DMS153 treated with DMSO at 0.1 percent for 48 hours (cell line): ENCODE measurements around the gene FHOD3.
"Not testable (repeated sequence)": the region's sequence is repeated elsewhere in the genome, so short reads cannot be mapped to it uniquely, and the experiment has no call there.

ENCODE experiments used
- DNase-seq: peaks from one replicate; lab custom pipeline; 2025; ENCODE audit not compliant: unreplicated experiment; lab: John Stamatoyannopoulos, UW

The FHOD3 gene

DNA sequence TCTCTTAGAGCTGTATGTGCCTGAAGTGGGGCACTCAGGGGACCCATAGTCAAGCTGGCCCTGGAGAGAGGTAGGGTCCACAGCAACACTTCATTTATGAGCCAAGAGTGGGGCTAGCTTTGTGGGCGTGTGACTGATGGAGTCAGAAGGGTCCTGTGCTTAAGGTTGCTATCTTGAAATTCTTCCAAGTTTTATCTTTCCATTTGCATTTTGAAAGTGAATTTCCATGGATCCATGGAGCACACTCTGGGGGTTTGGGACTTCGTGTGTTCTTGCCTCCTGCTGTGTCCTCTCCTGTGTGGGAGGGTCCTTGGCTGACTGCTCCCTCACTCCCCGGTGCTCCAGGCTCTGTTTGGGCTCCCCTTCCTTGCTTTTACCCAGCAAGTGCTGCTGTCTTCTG is 50.8 kb downstream of the FHOD3 start:
- DNase-seq: no peak

DNA sequence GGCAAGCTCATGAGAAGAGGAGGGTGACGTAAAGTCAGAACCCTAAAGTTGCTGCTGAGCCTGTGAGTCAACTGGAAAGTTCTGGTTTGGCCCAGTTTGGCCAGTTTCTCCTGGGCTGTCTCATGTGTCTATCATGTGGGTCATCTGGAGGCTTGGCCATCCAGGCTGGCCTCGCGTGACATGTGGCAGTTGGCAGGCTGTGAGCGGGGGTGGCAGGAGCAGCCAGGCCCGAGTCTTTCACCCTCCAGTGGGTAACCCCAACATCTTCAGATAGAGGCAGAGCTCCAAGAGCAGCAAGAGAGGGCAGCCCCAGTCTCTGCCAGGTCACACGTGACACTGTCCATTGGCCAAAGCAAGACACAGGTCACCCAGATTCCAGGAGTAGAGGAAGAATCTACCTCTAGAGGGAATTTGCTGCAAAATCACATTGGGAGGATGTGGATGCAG is 51.5 kb downstream of the FHOD3 start:
- DNase-seq: no peak

DNA sequence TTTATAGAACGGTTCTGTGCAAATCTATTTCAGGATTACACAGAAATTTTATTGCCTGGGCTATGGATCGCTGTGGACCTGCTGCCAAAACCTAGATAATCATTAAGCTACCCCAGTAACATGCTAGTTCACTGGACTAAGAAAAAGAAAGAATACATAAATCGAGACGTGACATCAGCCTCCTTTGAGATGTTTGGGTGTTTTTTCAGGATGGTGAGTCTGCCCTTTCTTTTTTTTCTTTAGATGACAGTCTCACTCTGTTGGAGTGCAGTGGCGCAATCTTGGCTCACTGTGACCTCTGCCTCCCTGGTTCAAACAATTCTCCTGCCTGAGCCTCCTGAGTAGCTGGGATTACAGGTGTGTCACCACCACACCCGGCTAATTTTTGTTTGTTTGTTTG is 52.0 kb downstream of the FHOD3 start:
- no peak for DNase-seq

DNA sequence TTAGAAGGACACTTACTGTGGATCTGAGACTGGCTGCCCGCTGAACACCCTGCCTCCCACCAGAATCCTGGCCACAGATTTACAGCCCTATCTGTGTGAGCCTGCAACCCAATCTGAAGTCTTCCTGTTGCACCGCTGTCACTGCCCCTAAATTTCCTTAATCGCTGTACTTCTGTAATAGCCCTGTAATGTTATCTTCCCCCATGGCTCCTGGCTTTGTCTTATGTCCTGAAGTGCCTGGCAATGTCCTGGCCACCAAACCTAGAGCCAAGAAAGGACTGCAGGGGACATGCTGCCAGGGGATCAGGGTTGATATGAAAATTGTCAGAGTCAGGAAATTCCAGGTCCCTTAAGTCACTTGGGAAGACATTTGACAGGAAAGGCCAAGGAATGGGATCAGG is 52.7 kb downstream of the FHOD3 start:
- no peak for DNase-seq

DNA sequence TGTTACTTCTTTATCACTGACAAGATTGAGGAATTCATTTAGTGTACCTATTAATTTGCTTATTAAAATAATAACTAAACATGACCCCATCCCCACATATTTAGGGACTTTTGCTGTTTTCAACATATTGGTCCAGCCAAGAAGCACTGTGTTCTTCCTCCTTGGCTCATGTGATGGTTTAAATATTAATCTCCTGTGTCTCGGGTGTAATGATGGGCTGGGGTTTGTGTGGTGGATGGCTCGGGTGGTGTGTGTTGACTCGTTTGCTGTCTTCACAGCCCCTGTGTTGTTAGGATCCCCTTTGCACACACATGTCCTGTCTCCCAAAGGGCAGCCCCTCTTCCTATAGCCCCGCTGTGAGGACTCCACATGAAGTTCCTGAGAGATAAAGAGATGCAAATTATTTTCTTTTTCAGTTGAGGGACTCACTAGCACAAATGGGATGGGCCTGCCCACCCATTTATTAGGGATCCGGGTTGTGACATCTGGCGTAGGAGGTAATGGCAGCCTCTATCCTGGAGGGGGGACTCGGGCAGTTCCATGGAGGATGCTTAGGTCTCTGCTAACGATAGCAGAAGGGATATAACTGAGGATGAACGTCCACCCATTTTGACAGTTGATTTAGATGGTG is 53.4 kb downstream of the FHOD3 start:
- no peak for DNase-seq

DNA sequence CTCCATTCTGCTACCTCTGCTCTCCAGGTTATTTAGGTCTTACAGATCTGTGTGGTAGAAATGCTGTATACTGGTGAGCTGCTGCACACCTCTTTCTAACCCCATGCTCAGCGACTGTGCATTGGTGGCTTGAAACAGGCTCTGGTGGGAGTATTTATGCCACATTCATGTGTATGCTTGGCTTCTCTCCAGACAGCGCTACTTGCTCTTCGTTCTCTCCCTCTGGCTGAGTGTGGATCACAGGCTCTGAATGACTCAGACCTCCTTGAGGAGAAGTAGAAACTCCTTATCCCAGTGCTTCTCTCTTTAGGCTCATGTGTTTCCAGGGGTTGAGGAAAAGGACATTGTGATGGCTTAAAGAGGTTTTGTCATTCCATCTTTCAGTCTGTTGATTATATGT is 54.9 kb downstream of the FHOD3 start:
- no peak for DNase-seq

DNA sequence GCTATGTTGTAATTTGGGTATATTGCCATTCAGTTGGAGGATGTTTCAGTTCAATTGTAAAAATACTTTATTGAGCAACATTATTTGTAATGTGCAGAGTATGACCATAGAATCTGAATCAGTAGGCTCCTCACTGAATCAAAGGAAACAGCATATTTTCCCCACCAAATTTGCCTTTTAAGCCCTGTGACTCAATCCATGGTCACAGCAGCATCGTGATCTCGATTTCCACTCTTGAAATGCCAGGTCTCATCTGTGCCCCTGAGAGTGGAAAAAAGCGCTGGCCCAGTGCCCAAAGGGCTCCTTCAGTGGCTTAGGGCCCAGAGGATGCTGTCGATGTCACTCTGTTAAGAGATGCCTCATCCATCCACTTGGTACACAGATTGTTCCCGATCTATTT is 57.5 kb downstream of the FHOD3 start:
- no peak for DNase-seq

DNA sequence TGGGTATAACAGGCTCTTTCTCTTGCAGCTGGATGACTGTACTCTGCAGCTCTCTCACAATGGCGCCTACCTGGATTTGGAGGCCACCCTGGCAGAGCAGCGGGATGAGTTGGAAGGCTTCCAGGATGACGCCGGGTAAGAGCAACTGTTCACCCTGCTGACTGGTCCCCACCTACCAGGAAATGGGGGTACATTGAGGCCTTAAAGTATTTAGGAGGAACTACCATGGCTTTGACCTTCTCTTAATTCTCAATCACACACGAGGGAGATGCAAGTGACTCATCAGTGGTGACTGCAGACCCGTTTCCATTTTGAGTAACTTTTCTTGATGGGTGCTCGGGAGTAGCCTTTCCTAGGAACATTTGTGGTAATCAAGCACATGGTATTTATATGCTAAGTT is 58.0 kb downstream of the FHOD3 start:
- DNase-seq: no peak

DNA sequence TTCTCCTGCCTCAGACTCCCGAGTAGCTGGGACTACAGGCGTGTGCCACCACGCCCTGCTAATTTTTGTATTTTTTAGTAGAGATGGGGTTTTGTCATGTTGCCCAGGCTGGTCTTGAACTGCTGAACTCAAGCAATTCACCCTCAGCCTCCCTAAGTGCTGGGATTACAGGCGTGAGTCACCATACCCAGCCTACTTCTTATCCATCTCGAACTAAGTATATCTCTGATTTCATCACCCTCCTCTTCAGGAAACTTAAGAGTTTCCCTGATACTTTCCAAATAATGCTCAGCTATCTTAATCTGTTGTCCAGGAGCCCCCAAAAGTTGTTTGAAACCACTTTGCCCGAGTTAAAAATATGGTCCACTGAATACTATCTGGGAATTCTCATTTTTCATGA is 59.2 kb downstream of the FHOD3 start:
- DNase-seq: not testable (repeated sequence)

DNA sequence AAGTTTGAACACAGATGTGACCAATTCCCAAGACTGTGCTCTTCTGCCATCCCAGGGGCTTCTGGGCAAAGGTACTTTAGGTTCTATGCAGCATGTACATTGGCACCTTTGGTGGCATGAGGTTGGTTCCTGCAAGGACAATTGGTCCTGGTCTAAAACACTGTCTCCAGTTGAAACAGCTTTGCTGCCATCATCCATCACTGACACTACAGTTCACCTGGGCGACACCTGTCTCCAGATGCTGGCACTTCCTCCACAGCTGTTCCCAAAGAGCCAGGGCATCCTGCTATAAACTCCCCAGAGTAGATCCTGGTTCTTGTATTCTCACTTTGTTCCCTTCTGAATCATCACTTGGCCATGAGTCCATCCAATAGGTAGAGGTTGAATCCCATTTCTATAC is 60.6 kb downstream of the FHOD3 start:
- no peak for DNase-seq

DNA sequence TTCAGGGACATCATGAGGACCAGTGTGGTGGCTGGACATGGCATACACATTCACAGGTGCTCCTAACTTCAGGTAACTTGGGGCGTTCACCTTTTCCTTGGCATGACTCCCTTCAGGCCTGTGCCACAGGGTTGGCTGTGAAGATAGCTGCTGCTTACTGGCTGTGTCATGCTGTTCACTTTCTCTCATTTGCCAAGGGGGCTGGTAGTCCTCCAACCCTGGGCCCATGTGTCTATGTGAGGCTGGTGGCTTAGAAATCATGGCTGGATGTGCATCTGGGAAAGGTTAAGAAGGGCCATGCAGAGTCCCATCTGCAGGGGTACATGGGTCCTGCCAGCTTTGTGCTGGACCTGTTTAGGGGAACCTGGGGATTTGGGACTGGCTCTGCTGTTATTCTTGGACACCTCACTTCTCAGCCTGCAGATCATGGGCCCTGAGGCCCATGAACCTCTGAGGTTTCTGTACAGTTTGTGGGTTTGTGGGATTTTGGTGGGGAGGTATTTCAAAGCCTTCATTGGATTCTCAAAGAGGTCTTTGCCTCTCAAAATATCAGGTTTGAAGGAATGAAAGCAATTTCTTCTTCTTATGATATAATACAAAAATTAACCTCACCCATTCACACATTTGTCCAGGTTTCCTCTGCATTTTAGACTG is 62.9 kb downstream of the FHOD3 start:
- DNase-seq: no peak

DNA sequence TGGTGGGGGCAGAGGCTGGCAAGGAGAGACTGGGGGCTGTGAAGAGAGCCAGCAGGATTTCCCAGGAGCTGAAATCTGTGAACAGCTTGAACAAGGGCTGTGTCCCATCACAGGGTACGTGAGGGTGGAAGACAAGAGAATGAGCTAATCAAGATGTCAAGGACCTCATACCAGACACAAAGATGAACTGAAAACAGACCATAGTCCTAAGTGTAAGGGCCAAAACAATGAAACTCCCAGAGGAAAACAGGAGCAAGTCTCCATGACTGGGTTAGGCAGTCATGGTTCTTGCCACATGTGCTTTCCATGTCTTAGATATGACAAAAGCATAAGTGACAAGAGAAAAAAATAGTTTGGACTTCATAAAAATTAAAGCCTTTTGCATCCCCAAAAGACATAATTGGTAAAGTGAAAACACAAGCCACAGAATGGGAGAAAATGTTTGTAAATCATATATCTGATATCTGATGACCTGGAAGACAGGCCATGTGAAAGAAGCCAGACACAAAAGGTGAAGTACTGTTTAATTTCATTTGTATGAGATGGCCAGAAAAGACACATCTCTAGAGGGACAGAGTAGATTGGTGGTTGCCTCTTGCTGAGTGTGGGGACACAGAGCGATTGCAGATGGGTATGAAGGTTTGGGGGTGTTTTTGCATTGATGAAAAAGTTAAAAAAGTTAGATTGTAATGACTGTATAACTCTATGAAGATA is 67.6 kb downstream of the FHOD3 start:
- no peak for DNase-seq

DNA sequence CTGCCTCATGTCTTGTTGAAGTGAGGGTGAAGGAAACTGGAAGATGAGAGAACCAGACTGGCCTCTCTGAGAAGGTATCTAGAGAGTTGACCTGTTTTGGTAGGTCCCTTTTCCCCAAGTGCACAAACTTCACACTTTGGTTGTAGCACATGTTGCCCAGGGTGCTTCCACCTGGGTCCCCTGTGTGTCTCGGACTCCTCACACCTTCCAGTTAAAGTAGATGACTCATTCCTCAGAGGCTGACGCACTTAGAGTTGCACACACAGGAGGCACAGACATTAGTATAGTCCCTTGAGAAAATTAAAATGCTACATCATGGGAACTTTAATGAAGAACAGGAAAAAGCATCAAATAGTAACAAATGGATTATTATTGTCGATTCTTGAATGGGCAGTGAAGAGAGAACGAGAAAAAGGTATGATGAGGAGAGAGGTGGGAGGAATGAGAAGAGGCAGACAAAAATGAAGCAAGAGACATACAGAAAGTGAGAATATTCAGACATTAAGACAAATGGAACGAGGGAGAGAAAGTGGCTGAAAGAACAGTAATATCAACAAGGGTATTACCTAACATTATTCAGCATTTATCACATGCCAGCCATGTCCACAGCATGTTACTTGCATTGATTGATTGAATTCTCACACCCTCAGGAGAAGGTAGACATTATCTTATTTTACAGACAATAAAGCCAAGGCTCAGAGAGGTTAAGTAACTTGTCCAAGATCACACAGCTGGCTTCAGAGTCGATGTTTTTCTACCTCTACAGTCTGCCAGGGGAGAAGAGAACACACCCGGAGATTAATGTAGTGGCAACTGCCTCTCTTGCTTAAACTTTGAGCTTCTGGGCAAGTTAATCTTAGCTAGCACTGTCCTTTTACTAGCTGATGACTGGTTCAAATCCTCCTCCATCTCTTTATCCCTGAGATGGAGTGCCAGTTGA is 68.6 kb downstream of the FHOD3 start:
- no peak for DNase-seq

DNA sequence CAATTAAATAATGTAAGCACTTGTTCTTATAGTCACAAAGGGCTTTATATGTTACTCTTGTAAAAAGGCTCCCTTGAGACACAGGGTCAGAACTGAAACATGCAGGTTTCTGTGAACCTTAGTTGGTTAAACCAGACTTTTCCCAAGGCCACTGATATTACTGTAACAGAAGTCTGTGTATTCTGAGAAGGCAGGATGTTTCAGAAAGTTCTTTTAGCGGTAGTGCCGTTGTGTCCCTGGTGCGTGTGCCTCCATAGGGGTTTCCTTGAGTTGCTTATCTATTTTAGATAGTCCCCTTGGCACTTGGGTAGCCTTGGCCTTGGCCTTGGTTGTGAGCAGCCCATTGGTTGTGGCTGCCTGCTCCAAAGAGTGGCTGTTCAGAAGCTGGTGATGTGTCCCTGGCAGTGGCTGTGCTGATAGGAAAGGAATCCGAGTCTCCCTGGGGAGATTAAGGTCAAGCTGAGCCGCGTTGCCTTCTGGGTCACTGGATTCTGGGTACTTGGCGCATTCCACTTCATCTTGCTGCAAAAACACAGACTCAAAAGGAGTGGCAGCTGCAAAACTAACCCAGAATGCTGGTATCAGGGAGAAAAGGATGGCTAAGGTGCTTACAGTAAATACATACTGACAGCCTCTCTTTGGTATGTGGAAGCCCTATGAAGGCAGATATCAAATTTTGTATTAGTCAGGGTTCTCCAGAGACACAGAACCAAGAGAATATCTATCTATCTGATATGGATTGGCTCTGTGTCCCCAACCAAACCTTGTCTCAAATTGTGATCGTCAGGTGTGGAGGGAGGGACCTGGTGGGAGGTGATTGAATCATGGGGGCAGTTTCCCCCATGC is 69.7 kb downstream of the FHOD3 start:
- no peak for DNase-seq

DNA sequence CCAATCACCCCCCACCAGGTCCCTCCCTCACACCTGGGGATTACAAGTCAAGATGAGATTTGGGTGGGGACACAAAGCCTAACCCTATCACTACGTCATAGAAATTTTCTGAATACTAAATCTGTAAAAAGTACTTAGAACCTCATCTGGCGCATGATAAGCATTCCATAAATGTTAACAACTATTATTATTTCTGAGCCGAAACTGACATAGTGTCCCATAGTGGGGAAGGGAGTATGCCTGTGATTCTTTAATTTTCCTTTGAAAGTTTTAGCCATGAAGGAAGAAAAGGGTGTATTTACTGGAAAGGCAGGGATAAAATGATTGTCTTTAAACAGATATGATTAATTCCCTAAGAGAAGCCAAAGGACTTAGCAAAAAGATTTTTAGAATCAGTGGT is 71.4 kb downstream of the FHOD3 start:
- DNase-seq: no peak

DNA sequence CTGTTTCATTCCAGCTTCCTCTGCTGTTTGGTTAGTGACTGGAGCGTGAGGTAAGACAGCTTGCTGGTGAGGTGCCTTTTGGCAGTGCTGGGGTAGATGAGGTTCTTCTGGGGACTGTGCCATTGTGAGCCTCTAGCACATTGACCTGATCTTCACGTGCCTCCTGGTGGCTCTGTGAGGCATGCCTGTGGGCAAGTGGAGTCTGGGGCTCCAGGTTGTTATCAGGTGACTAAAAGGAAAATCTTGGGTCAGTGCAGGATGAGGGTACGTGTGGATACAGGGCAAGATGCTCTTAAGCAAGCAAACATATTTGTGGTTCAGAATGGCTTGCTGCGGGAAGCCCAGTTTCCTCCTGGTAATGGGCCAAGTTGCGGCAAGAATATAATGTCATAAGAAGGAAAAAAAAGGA is 75.4 kb downstream of the FHOD3 start:
- no peak for DNase-seq

DNA sequence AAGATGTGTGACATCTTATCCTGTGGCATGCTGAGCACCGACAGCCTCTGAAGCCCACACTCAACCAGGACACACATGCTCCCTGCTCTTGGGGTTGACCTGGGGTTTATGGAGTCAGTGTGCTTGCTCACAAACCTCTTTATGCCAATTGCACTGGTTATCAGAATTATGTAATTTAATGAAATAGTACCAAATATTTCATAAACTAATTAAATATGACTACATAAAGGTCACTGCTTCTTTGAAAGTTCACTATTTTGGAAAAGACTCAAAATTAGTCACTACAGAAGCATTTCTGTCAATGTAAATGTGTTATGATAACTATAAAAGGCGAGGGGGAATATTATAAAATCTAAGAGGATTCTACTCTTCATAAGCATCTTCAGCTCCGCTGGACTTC is 76.7 kb downstream of the FHOD3 start:
- no peak for DNase-seq

DNA sequence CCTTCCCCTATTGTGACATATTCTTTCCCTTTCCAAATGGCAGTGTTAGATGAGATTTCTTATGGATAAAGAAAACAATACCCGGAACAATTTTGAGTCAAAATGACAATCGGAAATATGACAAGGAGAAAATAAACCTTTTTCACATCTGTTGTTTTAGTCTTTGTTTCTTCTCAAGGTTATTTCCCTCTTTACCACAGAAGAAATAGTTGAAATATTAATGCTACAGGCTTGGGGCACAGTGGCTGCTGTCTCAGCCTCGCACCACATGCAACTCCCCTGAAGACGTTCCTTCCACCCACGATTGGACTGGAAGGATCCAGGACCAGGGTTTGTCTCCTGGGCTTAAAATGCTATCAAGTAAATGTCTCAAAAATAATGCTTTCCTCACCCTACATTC is 77.6 kb downstream of the FHOD3 start:
- DNase-seq: no peak

DNA sequence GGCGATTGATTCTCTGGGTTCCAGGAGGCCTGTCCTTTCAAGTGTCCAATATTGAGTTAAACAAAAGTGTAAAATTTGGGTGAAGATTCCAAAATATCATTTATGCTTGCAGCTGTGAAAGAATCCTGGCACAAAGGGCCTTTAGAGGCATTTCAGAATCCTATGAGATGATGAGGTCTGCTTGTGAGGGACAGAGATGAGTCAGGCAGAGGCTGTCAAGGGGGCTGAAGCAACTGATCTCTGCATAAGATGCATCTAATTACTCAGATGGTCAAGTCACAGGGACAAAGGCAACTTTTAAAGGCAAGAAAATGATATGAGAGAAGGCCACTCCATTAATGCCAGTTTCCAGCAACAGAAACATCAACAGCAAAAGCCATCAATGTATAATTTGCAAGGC is 78.8 kb downstream of the FHOD3 start:
- DNase-seq: no peak

DNA sequence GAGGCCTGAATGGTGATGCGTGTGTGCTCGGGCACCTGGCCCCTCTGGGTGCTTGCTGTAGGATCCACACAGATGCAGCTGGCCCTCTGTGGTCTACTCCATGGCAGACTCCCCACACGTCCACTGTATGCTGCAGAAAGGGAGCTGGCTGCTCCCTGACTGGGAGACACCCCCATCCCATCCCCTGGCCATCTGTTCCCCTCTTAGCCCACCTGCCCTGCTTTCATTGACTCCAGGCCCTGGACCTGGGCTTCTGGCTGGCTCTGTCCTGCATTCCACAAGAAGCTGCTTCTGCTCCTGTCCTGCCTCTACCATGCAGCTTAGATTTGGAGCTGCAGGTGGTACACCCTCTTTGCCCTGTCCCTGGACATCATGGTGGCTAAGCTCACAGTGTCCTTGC is 80.1 kb downstream of the FHOD3 start:
- DNase-seq: no peak

DNA sequence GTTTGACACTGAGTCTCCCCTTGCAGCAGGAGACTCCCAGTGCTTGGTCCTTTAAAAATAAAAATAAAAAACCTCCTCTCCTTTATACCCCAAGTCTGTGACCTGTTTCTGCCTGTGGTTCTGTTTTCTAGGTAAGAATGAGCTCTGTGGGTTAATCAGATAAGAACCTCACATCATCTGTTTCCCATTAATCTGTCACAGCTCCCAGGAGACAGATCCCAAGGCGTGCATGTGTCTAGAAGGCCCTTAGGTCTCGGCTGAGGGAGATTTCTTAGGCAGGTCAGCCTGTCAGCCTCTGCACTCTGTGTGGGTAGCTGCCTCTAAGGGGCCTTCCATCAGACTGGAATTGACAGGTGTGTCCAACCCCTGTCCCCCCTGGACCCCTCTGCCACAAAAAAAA is 80.7 kb downstream of the FHOD3 start:
- no peak for DNase-seq
